Testis (tissue), 2 donors: Measurements from ENCODE around the gene GLOD4.

ENCODE experiments used
- CTCF ChIP-seq, 3 experiments: fragments of 450-650 bp in 2 of 3; fragments of 200-600 bp in 1 of 3; sonication (generic) in 1 of 3; IDR thresholded peaks; one replicate each; pipeline ENCODE4 v1.5.1; 2016 to 2019; ENCODE audit warnings: antibody characterized with exemption in 3 of 3, mild to moderate bottlenecking in 2 of 3, moderate library complexity in 1 of 3
- POLR2A ChIP-seq: fragments of 450-650 bp; IDR thresholded peaks from one replicate; pipeline ENCODE4 v1.6.1; 2017; ENCODE audit warnings: antibody characterized with exemption, mild to moderate bottlenecking, moderate library complexity

GRCh38 chr17:795721-796120 lies 13.6 kb upstream of the GLOD4 start:
- TF ChIP-seq CTCF (IDR thresholded peaks at IDR 0.05) (no peak), POLR2A (no peak)
